Skeletal muscle satellite cell (primary cell): ENCODE results near the gene PEAR1.
"Not testable (repeated sequence)": the region's sequence is repeated elsewhere in the genome, so short reads cannot be mapped to it uniquely, and the experiment has no call there.

Experiments
- H3K27me3 ChIP-seq: 2 replicates; pipeline ENCODE4 v1.7.0; 2013; ENCODE audit warnings: low read length; ENCODE audit not compliant: control insufficient read depth, insufficient read depth
- H3K36me3 ChIP-seq: 2 replicates; pipeline ENCODE4 v1.7.0; 2013; ENCODE audit warnings: mild to moderate bottlenecking, control low read depth, low read length; ENCODE audit not compliant: insufficient read depth
- H3K4me1 ChIP-seq: 2 replicates; pipeline ENCODE4 v1.7.0; 2013; ENCODE audit warnings: low read length; ENCODE audit not compliant: control insufficient read depth, insufficient read depth
- H3K4me2 ChIP-seq: 2 replicates; pipeline ENCODE4 v1.7.0; 2013; ENCODE audit warnings: mild to moderate bottlenecking, low read length
- H3K4me3 ChIP-seq: 2 replicates; pipeline ENCODE4 v1.7.0; 2013; ENCODE audit warnings: low read length
- H3K9ac ChIP-seq: 2 replicates; pipeline ENCODE4 v1.7.0; 2013; ENCODE audit warnings: mild to moderate bottlenecking, low read depth, low read length, moderate library complexity
- H3K9me3 ChIP-seq: replicated peaks from 2 replicates; pipeline ENCODE4 v1.7.0; 2013; ENCODE audit warnings: mild to moderate bottlenecking, control low read depth, low read length

The PEAR1 gene

GRCh38 chr1:156913809-156914387, 20.4 kb downstream of the PEAR1 start:
- no peaks in the 10 kb centered on the region for H3K36me3 ChIP-seq
- no peak overlapping the region for H3K4me2 ChIP-seq
- no peaks in the 10 kb centered on the region for H3K4me1 ChIP-seq
- no peak overlapping the region for H3K4me3 ChIP-seq
- peaks cover 13% of the 10 kb centered on the region for H3K27me3 ChIP-seq
- H3K9me3 ChIP-seq = no peaks in the 10 kb centered on the region
- H3K9ac ChIP-seq = no peak overlapping the region

DNA sequence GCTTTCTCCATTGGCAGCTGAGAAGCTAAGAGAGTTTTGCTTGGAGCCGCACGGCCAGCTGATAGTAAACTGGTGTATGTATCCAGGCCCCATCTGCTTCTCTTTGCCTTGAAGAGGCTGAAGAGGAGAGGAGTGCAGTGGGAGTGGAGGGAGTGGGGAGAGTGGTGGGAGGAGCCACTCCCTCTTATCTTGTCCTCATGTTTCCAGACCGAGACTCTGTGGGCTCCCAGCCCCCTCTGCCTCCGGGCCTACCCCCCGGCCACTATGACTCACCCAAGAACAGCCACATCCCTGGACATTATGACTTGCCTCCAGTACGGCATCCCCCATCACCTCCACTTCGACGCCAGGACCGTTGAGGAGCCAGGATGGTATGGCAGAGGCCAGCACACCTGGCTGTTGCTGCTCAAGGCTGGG, 20.9 kb downstream of the PEAR1 start:
- Histone ChIP-seq H3K36me3 (no peaks in the 10 kb centered on the region), H3K4me1 (no peaks in the 10 kb centered on the region), H3K9ac (no peak overlapping the region), H3K27me3 (peaks cover 11% of the 10 kb centered on the region), H3K4me3 (no peak overlapping the region), H3K4me2 (no peak overlapping the region), H3K9me3 (no peaks in the 10 kb centered on the region)

DNA sequence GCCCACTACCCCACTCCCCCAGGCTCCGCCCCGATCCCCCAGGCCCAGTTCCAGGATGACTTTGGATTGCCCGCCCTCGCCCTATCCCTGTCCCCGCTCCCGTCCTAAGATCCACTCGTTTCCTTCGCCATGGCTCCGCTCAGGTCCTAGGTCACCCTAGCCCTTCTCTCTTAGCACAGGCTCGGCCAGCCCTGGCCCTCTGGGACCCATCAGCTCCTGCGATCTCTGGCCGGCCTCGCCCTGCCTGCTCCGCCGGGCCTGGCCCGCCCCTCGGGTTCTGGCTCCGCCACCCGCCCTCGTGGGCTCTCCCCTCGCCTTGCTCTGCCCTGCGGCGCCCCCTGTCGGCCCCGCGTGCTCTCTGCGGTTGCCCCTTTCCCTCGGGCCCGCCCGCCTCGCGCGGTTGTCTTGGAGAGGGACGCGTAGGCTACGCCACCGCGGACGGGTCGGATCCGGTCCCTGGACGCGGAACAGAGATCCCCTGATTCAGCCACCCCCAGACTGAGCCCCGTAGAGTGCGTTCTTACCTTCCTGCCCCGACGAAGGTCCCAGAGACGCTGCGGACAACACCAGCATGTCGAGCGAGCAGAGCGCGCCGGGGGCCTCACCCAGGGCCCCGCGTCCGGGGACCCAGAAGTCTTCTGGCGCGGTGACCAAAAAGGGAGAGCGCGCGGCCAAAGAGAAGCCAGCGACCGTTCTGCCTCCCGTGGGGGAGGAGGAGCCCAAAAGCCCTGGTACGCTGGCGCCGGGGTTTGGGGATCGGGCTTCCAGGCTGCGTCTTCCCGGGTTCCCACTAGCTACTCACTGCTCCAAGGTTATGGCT, 26.9 kb downstream of the PEAR1 start, which contains the start of gene LRRC71:
Gene LRRC71 (plus strand): TSS at position 400 of the 820 bp plus-strand sequence. CDS start 172 bp downstream, at position 572.
- H3K4me2 ChIP-seq = peak within 1 kb of the TSS; percentile 83
- H3K9ac ChIP-seq = peak within 1 kb of the TSS; percentile 48
- peak within 1 kb of the TSS; percentile 66 for H3K4me3 ChIP-seq
- no peaks in the 10 kb centered on the region for H3K9me3 ChIP-seq
- H3K36me3 ChIP-seq = no peaks in the 10 kb centered on the region
- H3K27me3 ChIP-seq = peaks cover 52% of the 10 kb centered on the region
- H3K4me1 ChIP-seq = peaks cover 14% of the 10 kb centered on the region

- Histone ChIP-seq H3K4me2 (peak overlapping the region; percentile 83), H3K27me3 (peaks cover 58% of the 10 kb centered on the region), H3K4me1 (peaks cover 14% of the 10 kb centered on the region), H3K4me3 (no peak overlapping the region), H3K36me3 (no peaks in the 10 kb centered on the region), H3K9ac (no peak overlapping the region), H3K9me3 (no peaks in the 10 kb centered on the region)
Observed at GRCh38 chr1:156921053-156921529, 27.6 kb downstream of the PEAR1 start.

DNA sequence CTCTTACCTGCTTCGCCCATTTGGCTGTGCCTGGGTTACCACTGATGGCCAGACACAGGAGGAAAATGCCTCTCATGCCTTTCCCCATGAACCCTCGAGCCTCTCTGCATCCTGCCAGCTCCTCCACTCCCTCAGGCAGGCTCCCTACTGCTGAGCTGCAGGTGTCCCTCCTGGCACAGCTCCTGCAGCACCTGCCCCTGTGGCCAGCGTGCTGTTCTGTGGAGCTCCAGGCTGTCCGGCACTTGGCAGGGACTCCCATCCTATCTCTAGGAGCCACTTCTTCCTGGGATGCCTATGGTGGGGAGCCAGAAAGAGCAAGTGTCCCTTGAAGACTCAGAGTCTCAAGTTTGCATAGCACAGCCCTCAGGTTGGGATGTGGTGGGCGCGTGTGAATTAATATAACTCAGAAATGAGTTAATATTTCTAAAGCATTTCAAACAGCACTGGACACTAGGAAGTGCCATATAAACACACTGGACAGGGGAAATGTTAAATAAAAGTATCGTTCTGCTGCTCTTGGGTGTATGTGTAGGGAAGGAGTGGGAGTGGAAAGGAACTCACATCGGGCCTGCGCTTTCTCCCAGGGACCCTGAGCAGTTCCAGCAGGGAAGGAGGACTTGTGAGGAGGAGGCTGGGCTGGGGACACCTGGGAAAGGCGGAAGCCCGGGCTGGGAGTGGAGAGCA, 29.6 kb downstream of the PEAR1 start:
- H3K27me3 ChIP-seq = peaks cover 76% of the 10 kb centered on the region
- H3K4me2 ChIP-seq = peak overlapping the region; percentile 15
- no peak overlapping the region for H3K4me3 ChIP-seq
- H3K4me1 ChIP-seq = peaks cover 22% of the 10 kb centered on the region
- H3K9ac ChIP-seq = no peak overlapping the region
- no peaks in the 10 kb centered on the region for H3K36me3 ChIP-seq
- H3K9me3 ChIP-seq = no peaks in the 10 kb centered on the region

- Histone ChIP-seq H3K4me3 (no peak overlapping the region), H3K4me2 (peak overlapping the region; percentile 15), H3K4me1 (peaks cover 22% of the 10 kb centered on the region), H3K27me3 (peaks cover 80% of the 10 kb centered on the region), H3K9me3 (no peaks in the 10 kb centered on the region), H3K36me3 (no peaks in the 10 kb centered on the region), H3K9ac (no peak overlapping the region)
Observed at GRCh38 chr1:156923670-156924477, 30.4 kb downstream of the PEAR1 start.

GRCh38 chr1:156924478-156925153, 31.1 kb downstream of the PEAR1 start:
- Histone ChIP-seq H3K27me3 (peaks cover 86% of the 10 kb centered on the region), H3K9ac (no peak overlapping the region), H3K4me3 (no peak overlapping the region), H3K36me3 (no peaks in the 10 kb centered on the region), H3K4me1 (peaks cover 22% of the 10 kb centered on the region), H3K9me3 (no peaks in the 10 kb centered on the region), H3K4me2 (no peak overlapping the region)

GRCh38 chr1:156925154-156926010, 31.9 kb downstream of the PEAR1 start:
- Histone ChIP-seq H3K9me3 (no peaks in the 10 kb centered on the region), H3K4me3 (no peak overlapping the region), H3K4me1 (peaks cover 17% of the 10 kb centered on the region), H3K4me2 (no peak overlapping the region), H3K9ac (no peak overlapping the region), H3K36me3 (no peaks in the 10 kb centered on the region), H3K27me3 (peaks cover 90% of the 10 kb centered on the region)

DNA sequence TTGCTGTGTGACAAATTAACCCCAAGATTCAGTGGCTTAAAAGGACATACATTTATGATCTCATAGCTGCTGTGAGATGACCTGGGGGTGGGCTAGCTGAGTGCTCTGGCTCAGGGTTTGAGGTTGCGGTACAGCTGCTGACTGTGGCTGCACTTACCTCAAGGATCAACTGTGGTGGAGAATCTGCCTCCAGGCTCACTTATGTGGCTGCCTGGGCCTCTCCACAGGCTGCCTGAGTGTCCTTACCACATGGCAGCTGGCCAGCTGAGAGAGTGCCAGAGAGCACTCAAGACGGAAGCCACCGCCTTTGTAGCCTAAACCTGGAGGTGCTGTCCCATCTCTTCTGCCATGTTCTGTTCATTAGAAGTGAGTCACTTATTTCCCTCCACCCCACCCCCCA, 32.7 kb downstream of the PEAR1 start:
- no peaks in the 10 kb centered on the region for H3K36me3 ChIP-seq
- H3K4me1 ChIP-seq = peaks cover 13% of the 10 kb centered on the region
- no peak overlapping the region for H3K9ac ChIP-seq
- H3K27me3 ChIP-seq = peaks cover 88% of the 10 kb centered on the region
- H3K4me2 ChIP-seq = no peak overlapping the region
- H3K4me3 ChIP-seq = no peak overlapping the region
- no peaks in the 10 kb centered on the region for H3K9me3 ChIP-seq

DNA sequence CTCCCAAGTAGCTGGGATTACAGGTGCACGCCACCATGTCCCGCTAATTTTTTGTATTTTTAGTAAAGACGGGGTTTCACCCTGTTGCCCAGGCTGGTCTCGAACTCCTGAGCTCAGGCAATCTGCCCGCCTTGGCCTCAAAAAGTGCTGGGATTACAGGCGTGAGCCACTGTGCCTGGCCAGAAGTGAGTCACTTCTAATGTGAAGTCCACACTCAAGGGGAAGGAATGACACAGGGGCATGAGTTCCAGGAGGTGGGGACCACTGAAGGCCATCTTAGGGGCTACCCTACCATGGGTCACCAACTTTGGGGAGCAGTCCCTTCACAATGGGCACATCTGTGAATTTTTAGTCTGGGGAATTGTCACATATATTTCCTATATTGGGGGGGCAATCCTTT, 33.2 kb downstream of the PEAR1 start:
- Histone ChIP-seq H3K27me3 (peaks cover 83% of the 10 kb centered on the region), H3K4me1 (peaks cover 13% of the 10 kb centered on the region)
- H3K4me3 ChIP-seq, H3K9ac ChIP-seq, H3K4me2 ChIP-seq, H3K36me3 ChIP-seq, H3K9me3 ChIP-seq: not testable (repeated sequence)
